ENCODE results near the gene ADAP1.

Gene ADAP1

GRCh38 chr7:995571-995970 is 41.1 kb upstream of the ADAP1 start:
- Histone ChIP-seq H3K27ac (ENCODE audit: low read length) (no peak overlapping the region), H3K27me3 (ENCODE audit: control insufficient read depth, insufficient read depth, low read length) (no peaks in the 10 kb centered on the region), H3K36me3 (ENCODE audit: control insufficient read depth, insufficient read depth, low read length) (no peaks in the 10 kb centered on the region; the same call in 1 of the 2 replicates), H3K9me3 (ENCODE audit: control insufficient read depth, insufficient read depth, low read length) (no peaks in the 10 kb centered on the region), H3K4me3 (ENCODE audit: low read length) (no peak overlapping the region), H3K4me1 (ENCODE audit: control insufficient read depth, insufficient read depth, low read length) (no peaks in the 10 kb centered on the region)
- DNase-seq (ENCODE audit: low read depth, low spot score) = no peak
- no CpG with 5 or more reads among the region's 14 CpGs for WGBS (ENCODE audit: insufficient coverage, insufficient read length)

DNA sequence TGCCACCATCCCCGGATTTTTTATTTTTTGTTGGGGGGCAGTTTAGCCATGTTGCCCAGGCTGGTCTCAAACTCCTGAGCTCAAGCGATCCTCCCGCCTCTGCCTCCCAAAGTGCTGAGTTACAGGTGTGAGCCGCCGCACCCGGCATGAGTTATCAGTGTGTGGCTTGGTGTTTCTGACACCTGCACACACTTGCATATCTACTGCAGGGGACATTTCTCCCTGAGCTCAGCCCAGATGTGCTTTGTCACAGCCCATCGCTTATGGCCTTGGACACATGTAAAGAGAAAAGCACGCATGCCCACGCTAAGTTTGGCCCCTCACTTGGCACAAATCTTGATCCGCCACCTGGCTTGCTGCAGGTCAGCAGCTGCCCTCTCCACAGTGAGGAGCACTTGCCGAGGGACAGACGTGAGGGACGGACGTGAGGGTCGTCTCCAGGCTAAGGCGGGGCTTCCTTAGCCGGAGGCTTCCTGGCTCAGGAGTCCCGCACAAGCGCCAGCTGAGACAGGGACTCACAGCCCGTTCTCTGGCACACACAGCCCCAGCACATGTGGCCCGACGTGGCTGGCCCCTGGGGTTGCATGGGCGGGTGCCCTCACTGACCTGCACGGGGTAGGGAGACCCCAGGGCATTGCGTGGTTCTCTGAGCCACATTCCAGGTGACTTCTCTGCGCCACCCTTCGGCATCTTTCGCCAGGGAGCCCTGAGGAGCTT is 40.3 kb upstream of the ADAP1 start:
- H3K36me3 ChIP-seq (ENCODE audit: control insufficient read depth, insufficient read depth, low read length) = no peaks in the 10 kb centered on the region; the same call in 1 of the 2 replicates
- no peak for DNase-seq (ENCODE audit: low read depth, low spot score)
- H3K4me3 ChIP-seq (ENCODE audit: low read length) = no peak overlapping the region
- no CpG with 5 or more reads among the region's 28 CpGs for WGBS (ENCODE audit: insufficient coverage, insufficient read length)
- no peaks in the 10 kb centered on the region for H3K27me3 ChIP-seq (ENCODE audit: control insufficient read depth, insufficient read depth, low read length)
- H3K27ac ChIP-seq (ENCODE audit: low read length) = no peak overlapping the region
- no peaks in the 10 kb centered on the region for H3K9me3 ChIP-seq (ENCODE audit: control insufficient read depth, insufficient read depth, low read length)
- H3K4me1 ChIP-seq (ENCODE audit: control insufficient read depth, insufficient read depth, low read length) = no peaks in the 10 kb centered on the region

DNA sequence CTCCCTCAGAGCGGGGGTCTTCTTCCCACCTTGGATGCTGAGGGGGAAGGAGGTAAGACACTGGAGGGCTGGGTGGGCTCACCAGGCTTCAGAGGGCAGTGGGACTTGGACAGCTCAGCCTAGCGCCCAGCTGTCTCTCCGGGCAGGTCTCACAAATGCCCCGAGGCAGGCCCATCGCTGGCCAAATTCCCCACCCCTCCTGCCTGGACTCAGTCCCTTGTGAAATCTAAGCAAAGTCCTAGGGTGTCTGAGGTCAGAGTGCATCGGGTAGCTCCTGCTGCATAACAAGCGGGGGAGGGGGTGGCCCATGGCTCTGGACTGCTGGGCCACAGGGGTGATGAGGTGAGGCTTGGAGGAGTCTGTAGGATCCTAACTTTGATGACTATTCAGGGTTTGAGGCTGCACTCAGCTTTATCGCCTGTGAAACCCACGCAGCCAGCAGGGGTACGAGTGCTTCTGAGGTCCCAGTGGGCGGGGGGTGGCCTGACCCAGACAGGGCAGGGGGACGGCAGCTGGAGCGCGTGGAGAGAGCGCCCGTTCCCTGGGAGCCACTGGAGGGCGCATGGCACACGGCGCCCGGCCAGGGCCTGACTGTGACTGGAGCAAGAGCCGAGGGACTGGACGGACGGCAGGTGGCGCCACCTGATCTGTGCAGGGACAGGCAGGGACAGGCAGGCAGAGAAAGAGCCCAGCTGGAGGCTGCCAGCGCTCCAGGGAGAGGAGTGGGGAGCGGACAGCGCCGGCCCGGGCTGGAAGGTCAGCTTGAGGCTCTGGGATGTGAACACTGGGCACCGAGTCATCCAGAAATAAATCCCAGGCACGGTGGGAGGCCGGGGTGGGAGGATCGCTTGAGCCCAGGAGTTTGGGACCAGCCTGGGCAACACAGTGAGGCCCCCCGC is 38.5 kb upstream of the ADAP1 start:
- Histone ChIP-seq H3K9me3 (ENCODE audit: control insufficient read depth, insufficient read depth, low read length) (no peaks in the 10 kb centered on the region), H3K27ac (ENCODE audit: low read length) (no peak overlapping the region), H3K36me3 (ENCODE audit: control insufficient read depth, insufficient read depth, low read length) (no peaks in the 10 kb centered on the region; the same call in 1 of the 2 replicates), H3K4me3 (ENCODE audit: low read length) (no peak overlapping the region), H3K27me3 (ENCODE audit: control insufficient read depth, insufficient read depth, low read length) (no peaks in the 10 kb centered on the region), H3K4me1 (ENCODE audit: control insufficient read depth, insufficient read depth, low read length) (no peaks in the 10 kb centered on the region; the same call in 1 of the 2 replicates)
- no CpG with 5 or more reads among the region's 34 CpGs for WGBS (ENCODE audit: insufficient coverage, insufficient read length)
- DNase-seq (ENCODE audit: low read depth, low spot score) = peak; percentile 90

DNA sequence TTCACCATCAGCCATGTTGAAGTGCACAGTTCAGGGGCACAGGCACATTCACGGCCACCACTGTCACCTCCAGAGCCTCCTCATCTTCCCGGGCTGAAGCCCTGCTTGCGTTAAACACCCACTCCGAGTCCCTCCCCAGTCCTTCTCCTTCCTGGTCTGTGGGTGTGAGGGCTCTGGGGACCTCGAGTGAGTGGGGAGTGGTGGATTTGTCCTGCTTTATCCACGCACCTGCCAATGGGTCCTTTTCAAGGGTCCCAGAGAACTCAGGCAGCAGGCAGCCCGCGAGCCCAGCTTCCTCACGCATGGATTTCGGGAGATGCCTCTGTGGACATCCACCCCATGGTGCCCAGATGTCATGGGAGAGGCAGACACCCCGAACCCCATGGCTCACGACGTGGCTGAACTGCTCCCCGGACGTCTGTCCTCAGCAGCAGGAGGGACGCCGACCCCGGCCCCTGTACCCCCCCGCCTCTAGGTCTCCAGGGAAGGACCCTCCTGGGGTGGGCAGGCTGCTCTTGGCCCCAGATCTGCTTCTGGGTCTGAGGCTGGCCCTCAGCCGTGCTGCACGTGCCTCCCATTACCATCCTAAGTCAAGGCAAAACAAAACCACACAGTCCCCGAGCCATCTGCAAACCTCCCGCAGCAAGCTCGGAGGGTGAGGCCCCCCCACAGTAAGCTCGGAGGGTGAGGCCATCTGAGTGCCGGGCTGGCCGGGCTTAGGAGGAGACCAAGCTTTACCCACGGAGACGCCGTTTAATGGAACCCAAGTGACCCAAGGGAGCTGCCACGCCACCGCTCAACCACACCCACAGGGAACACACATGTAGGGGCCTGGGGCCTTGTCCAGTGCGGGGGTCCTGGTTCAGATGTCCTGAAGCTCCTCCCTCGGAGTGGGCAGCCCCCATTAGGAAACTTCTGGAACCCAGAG is 37.5 kb upstream of the ADAP1 start:
- H3K4me3 ChIP-seq (ENCODE audit: low read length) = no peak overlapping the region
- H3K27ac ChIP-seq (ENCODE audit: low read length) = no peak overlapping the region
- no peaks in the 10 kb centered on the region for H3K27me3 ChIP-seq (ENCODE audit: control insufficient read depth, insufficient read depth, low read length)
- H3K9me3 ChIP-seq (ENCODE audit: control insufficient read depth, insufficient read depth, low read length) = no peaks in the 10 kb centered on the region
- H3K36me3 ChIP-seq (ENCODE audit: control insufficient read depth, insufficient read depth, low read length) = no peaks in the 10 kb centered on the region; the same call in 1 of the 2 replicates
- no peak for DNase-seq (ENCODE audit: low read depth, low spot score)
- H3K4me1 ChIP-seq (ENCODE audit: control insufficient read depth, insufficient read depth, low read length) = no peaks in the 10 kb centered on the region; the same call in 1 of the 2 replicates
- no CpG with 5 or more reads among the region's 34 CpGs for WGBS (ENCODE audit: insufficient coverage, insufficient read length)

DNA sequence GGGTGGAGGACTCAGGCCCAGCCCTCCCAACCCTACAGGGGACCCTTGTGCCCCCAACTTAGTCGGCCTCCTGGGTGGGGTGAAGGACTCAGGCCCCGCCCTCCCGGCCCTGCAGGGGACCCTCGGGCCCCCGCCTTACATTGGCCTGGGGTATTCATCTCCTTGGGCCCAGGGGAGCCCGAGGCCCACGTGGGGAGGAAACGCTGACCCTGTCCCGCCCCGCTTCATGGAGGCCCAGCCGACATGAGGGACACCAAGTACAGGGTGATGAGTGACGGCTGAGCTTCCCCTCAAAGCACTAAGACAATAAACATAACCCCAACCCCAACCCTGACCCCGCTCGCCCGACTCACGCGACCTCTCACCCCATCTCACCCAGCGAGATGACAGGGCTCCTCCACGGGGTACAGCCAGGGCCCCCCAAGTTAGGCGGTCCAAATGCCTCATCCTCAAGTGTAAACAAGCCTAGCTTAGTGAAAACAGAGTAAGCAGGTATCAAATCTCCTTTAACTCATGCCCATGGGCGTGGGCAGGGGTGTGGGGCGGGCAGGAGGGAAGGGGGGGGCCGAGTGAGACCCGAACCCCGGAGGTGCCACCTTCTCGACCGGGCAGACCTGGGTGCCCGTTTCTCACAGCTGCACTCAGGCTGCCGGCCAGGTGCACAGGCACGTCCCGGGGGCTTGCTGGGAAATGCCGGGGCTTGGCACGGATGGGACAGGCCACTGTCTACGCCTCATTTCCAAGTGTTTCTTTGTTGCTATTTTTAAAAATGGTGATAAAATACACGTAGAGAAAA is 36.7 kb upstream of the ADAP1 start:
- no CpG with 5 or more reads among the region's 35 CpGs for WGBS (ENCODE audit: insufficient coverage, insufficient read length)
- no peak overlapping the region for H3K27ac ChIP-seq (ENCODE audit: low read length)
- no peak overlapping the region for H3K4me3 ChIP-seq (ENCODE audit: low read length)
- no peaks in the 10 kb centered on the region; the same call in 1 of the 2 replicates for H3K36me3 ChIP-seq (ENCODE audit: control insufficient read depth, insufficient read depth, low read length)
- H3K4me1 ChIP-seq (ENCODE audit: control insufficient read depth, insufficient read depth, low read length) = no peaks in the 10 kb centered on the region; the same call in 1 of the 2 replicates
- no peak for DNase-seq (ENCODE audit: low read depth, low spot score)
- H3K9me3 ChIP-seq (ENCODE audit: control insufficient read depth, insufficient read depth, low read length) = no peaks in the 10 kb centered on the region
- H3K27me3 ChIP-seq (ENCODE audit: control insufficient read depth, insufficient read depth, low read length) = no peaks in the 10 kb centered on the region

GRCh38 chr7:990352-990932 is 36.0 kb upstream of the ADAP1 start:
- Histone ChIP-seq H3K9me3 (ENCODE audit: control insufficient read depth, insufficient read depth, low read length) (no peaks in the 10 kb centered on the region), H3K4me3 (ENCODE audit: low read length) (no peak overlapping the region), H3K27me3 (ENCODE audit: control insufficient read depth, insufficient read depth, low read length) (no peaks in the 10 kb centered on the region), H3K4me1 (ENCODE audit: control insufficient read depth, insufficient read depth, low read length) (no peaks in the 10 kb centered on the region; the same call in 1 of the 2 replicates), H3K27ac (ENCODE audit: low read length) (no peak overlapping the region), H3K36me3 (ENCODE audit: control insufficient read depth, insufficient read depth, low read length) (no peaks in the 10 kb centered on the region; the same call in 1 of the 2 replicates)
- no peak for DNase-seq (ENCODE audit: low read depth, low spot score)
- WGBS (ENCODE audit: insufficient coverage, insufficient read length) = no CpG with 5 or more reads among the region's 36 CpGs

- WGBS (ENCODE audit: insufficient coverage, insufficient read length) = no CpG with 5 or more reads among the region's 15 CpGs
- DNase-seq (ENCODE audit: low read depth, low spot score) = no peak
- no peak overlapping the region for H3K4me3 ChIP-seq (ENCODE audit: low read length)
- H3K9me3 ChIP-seq (ENCODE audit: control insufficient read depth, insufficient read depth, low read length) = no peaks in the 10 kb centered on the region
- no peaks in the 10 kb centered on the region; the same call in 1 of the 2 replicates for H3K36me3 ChIP-seq (ENCODE audit: control insufficient read depth, insufficient read depth, low read length)
- H3K27ac ChIP-seq (ENCODE audit: low read length) = no peak overlapping the region
- no peaks in the 10 kb centered on the region; the same call in 1 of the 2 replicates for H3K4me1 ChIP-seq (ENCODE audit: control insufficient read depth, insufficient read depth, low read length)
- H3K27me3 ChIP-seq (ENCODE audit: control insufficient read depth, insufficient read depth, low read length) = no peaks in the 10 kb centered on the region
Observed at GRCh38 chr7:988963-989529, 34.6 kb upstream of the ADAP1 start.

DNA sequence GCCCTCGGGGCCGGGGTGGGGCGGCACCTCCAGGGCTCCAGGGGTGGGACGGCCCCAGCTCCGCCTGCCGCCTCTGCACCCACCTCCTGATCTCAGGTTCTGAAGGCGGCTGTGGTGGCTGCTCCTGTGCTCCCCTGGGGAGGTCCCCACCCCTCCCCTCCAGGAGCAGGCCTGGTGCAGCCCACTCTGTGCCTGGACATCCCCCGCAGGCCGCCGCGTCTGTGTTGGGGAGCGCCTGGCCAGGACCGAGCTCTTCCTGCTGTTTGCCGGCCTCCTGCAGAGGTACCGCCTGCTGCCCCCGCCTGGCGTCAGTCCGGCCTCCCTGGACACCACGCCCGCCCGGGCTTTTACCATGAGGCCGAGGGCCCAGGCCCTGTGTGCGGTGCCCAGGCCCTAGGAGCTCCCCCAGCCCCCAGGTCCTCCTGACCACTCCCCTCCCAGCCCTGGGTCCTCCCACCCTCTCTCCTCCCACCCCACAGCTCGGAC is 34.0 kb upstream of the ADAP1 start:
- H3K4me3 ChIP-seq (ENCODE audit: low read length) = no peak overlapping the region
- no peaks in the 10 kb centered on the region for H3K27me3 ChIP-seq (ENCODE audit: control insufficient read depth, insufficient read depth, low read length)
- H3K36me3 ChIP-seq (ENCODE audit: control insufficient read depth, insufficient read depth, low read length) = no peaks in the 10 kb centered on the region; the same call in 1 of the 2 replicates
- H3K4me1 ChIP-seq (ENCODE audit: control insufficient read depth, insufficient read depth, low read length) = no peaks in the 10 kb centered on the region; the same call in 1 of the 2 replicates
- H3K9me3 ChIP-seq (ENCODE audit: control insufficient read depth, insufficient read depth, low read length) = no peaks in the 10 kb centered on the region
- no peak for DNase-seq (ENCODE audit: low read depth, low spot score)
- no peak overlapping the region for H3K27ac ChIP-seq (ENCODE audit: low read length)
- WGBS (ENCODE audit: insufficient coverage, insufficient read length) = no CpG with 5 or more reads among the region's 24 CpGs

GRCh38 chr7:987909-988308 is 33.4 kb upstream of the ADAP1 start:
- WGBS (ENCODE audit: insufficient coverage, insufficient read length) = no CpG with 5 or more reads among the region's 6 CpGs
- no peak overlapping the region for H3K27ac ChIP-seq (ENCODE audit: low read length)

More at GRCh38 chr7:987909-988308, 33.4 kb upstream of the ADAP1 start:
- no peaks in the 10 kb centered on the region for H3K27me3 ChIP-seq (ENCODE audit: control insufficient read depth, insufficient read depth, low read length)
- no peaks in the 10 kb centered on the region for H3K9me3 ChIP-seq (ENCODE audit: control insufficient read depth, insufficient read depth, low read length)
- no peaks in the 10 kb centered on the region; the same call in 1 of the 2 replicates for H3K4me1 ChIP-seq (ENCODE audit: control insufficient read depth, insufficient read depth, low read length)
- no peaks in the 10 kb centered on the region; the same call in 1 of the 2 replicates for H3K36me3 ChIP-seq (ENCODE audit: control insufficient read depth, insufficient read depth, low read length)
- H3K4me3 ChIP-seq (ENCODE audit: low read length) = no peak overlapping the region
- DNase-seq (ENCODE audit: low read depth, low spot score) = no peak

All from iPS DF 6.9 (cell line).